NB4 (cell line): ENCODE measurements around the gene TMEM107.

Experiments
- DNase-seq: peaks from one replicate; pipeline ENCODE4 v3.0.0; 2010; ENCODE audit warnings: low read depth
- H3K4me3 ChIP-seq: one replicate; pipeline ENCODE4 v1.5.1; 2011; ENCODE audit warnings: mild to moderate bottlenecking, low read depth, low read length, moderate library complexity
- MYC ChIP-seq: IDR thresholded peaks from 2 replicates; pipeline ENCODE4 v1.6.1; 2011; ENCODE audit warnings: low read depth, low read length
- POLR2A ChIP-seq: IDR thresholded peaks from 2 replicates; pipeline ENCODE4 v1.6.1; 2011; ENCODE audit warnings: mild to moderate bottlenecking; ENCODE audit not compliant: insufficient read length; ENCODE audit errors: extremely low read depth
- TF ChIP-seq, protein P1 (sequence below): IDR thresholded peaks from 2 replicates; pipeline ENCODE4 v1.6.1; 2011; ENCODE audit warnings: low read depth, low read length
- TF ChIP-seq, protein P2 (sequence below): IDR thresholded peaks from one replicate; pipeline ENCODE4 v1.5.1; 2012; ENCODE audit warnings: low read depth, low read length

Gene TMEM107

DNA sequence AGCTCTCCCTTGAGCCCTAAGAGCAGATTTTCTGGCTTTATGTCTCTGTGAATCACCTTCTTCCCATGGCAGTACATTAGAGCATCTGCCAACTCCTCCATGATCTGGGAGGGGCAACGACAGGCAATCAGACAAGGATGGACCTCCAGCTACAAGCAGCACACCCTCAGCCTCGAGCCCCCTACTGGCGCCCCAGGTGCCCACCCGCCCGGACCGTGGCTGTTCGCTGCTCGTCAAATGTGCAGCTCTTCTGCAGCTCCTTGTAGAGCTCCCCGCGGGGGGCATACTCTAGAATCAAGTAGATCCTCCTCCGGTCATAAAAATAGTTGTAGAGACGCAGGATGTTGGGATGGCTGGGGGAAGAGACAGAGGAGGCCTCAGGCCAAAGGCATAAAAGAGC, 30.4 kb upstream of the TMEM107 start:
- no peak for DNase-seq
- TF ChIP-seq, protein P1, sequence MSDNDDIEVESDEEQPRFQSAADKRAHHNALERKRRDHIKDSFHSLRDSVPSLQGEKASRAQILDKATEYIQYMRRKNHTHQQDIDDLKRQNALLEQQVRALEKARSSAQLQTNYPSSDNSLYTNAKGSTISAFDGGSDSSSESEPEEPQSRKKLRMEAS = no peak
- TF ChIP-seq, protein P2, sequence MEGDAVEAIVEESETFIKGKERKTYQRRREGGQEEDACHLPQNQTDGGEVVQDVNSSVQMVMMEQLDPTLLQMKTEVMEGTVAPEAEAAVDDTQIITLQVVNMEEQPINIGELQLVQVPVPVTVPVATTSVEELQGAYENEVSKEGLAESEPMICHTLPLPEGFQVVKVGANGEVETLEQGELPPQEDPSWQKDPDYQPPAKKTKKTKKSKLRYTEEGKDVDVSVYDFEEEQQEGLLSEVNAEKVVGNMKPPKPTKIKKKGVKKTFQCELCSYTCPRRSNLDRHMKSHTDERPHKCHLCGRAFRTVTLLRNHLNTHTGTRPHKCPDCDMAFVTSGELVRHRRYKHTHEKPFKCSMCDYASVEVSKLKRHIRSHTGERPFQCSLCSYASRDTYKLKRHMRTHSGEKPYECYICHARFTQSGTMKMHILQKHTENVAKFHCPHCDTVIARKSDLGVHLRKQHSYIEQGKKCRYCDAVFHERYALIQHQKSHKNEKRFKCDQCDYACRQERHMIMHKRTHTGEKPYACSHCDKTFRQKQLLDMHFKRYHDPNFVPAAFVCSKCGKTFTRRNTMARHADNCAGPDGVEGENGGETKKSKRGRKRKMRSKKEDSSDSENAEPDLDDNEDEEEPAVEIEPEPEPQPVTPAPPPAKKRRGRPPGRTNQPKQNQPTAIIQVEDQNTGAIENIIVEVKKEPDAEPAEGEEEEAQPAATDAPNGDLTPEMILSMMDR = no peak
- TF ChIP-seq POLR2A = no peak
- no peak for TF ChIP-seq MYC
- H3K4me3 ChIP-seq = no peak overlapping the region

DNA sequence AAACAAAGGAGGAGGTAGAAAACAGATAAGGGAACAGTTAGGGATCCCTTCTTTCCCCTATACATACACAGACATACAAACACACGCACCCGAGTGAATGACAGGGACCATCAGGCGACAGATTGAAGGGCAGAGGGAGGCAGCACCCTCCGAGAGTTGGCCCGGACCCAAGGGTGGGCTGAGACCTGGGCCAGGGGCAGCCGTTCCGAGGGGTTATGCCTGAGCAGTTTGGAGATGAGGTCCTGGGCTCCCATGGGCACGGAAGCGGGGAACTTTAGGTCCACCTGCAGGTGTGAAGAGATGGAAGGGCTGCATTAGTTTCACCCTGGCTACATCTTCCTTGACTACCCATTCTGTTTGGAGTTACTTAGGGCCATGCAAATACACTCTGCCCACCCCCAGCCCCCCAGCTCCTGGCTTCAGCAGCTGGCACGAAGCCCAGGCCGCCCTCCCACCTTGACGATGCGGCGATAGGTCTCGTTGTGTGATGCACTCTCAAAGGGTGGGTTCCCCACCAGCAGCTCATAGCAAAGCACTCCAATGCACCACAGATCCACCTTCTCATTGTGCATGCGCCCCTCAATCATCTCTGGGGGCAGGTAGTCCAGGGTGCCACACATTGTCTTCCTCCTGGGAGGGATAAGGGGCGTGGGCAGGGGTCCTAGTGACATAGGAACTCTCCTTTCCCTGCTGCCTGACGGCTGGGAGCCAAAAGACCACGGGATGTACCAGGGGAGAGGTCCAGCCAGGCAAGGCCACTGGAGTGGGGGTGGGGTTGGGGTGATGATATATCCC, 28.8 kb upstream of the TMEM107 start:
- DNase-seq = no peak
- TF ChIP-seq POLR2A = no peak
- TF ChIP-seq, protein P2 = no peak
- TF ChIP-seq, protein P1 = no peak
- no peak for TF ChIP-seq MYC
- H3K4me3 ChIP-seq = no peak overlapping the region

DNA sequence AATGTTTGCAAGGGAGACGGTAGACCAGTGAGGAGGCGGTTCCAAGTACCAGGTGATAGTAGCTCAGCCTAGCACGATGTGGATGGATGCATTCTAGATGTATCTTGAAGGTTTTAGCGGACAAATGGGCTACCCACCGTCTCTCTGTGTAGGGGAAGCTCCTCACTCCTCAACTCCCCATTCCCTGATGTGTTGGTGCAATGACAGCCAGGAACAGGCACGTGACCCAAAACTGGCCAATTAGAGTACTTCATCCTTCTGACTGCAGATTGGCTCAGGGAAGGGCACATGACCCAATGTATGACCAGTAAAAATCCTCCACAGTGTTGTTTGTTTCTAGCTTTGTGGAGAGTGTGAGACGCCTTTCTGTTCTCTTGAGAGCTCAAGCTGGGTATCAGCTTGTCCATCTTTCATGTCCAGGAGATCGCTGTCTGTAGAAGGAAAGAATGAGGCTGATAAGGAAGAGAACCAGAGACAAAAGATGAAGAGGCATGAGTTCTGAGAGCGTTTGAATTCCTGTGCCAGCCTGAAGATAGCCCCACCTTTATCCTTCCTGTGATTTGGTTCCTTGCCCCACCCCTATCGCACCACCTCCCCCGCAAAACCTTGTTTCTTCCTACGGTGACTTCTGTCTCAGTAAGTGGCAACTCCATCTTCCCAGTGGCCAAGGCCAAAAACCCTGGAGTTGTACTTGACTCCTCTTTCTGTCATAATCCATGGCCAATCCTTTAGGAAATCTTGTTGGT, 16.1 kb upstream of the TMEM107 start:
- peak; percentile 85 for DNase-seq
- TF ChIP-seq POLR2A (peak; percentile 50), MYC (no peak; the same call in none of the 2 replicates)
- TF ChIP-seq, protein P1 = peak; percentile 98
- H3K4me3 ChIP-seq = peak overlapping the region; percentile 46

DNA sequence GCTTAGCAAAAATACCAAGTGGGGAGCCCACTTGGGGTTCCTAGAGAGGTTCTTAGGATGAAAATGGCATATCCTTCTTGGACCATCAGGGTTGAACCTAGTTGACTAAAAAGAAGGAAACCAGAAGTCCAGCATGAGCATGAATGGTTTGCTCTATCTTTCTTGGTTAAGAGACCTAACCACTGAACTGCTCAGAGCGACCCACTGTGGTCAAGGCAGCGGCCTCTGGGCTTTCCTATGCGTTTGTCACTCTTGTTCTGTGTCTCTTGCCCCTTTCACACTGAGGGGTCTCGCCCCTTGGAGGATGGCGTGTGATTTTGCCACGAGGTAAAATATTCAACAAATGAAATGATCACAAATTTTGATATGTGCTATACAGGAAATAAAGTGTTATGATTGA, 14.3 kb upstream of the TMEM107 start:
- no peak for DNase-seq
- TF ChIP-seq, protein P2 = no peak
- TF ChIP-seq, protein P1 = no peak
- TF ChIP-seq MYC = no peak
- TF ChIP-seq POLR2A = no peak
- H3K4me3 ChIP-seq = peak overlapping the region; percentile 4

DNA sequence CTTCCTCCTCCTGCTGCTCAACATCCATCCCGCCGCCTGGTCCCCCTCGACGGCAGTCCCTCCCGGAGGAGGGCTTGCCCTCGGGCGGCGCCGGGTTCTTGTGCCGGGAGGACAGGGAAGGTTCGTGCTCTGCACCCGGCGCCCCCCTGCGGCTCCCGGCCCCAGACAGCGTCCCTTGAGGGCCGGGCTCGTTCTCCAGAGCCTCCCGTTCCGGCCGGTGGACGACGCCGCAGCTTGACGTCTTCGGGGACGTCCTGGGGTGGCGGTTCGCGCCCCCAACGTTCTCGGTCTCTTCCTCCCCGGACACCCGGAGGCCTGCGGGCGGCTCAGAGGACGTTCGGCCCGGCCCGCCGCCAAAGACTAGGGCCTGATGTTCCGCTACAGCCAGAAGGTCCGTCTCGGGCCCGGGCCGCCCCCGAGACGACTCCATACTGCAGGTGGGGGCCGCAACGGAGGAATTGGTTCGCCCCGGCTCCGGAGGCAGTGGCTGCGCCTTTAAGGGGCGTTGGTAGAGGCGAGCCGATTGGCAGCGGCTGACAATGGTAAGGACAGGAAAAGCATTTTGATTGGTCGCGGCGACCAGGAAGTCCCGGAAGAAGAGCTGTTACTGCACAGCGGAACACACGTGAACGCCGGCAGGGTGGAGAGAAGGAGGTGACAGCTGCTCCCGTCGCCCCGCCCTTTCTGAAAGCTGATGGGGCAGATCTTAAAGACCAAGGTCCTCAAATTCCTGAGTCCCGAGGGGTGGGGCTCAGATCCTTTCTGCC, 13.7 kb upstream of the TMEM107 start, which contains the start of gene BORCS6:
Gene BORCS6, minus strand, starts transcription at position 470 of the 767 bp plus-strand sequence. Its CDS starts 40 bp downstream, at position 430.
- H3K4me3 ChIP-seq = peak within 1 kb of the TSS; percentile 54
- peak; percentile 96 for DNase-seq
- TF ChIP-seq MYC (0 out of 2 replicates have a peak, but pooled peaks have one; percentile 43), POLR2A (no peak)
- TF ChIP-seq, protein P1 = peak; percentile 82
- TF ChIP-seq, protein P2 = no peak
